Uterus (tissue), 2 donors: ENCODE results near the gene CCNH.

ENCODE experiments used
- CTCF ChIP-seq, 4 experiments: fragments of 200-600 bp in 2 of 4; fragments of 450-650 bp in 2 of 4; sonication (generic) in 2 of 4; IDR thresholded peaks; one replicate each; pipeline ENCODE4 v1.5.1; 2016 to 2019; ENCODE audit warnings: antibody characterized with exemption in 4 of 4, mild to moderate bottlenecking in 2 of 4, moderate library complexity in 1 of 4
- POLR2A ChIP-seq, 2 donors: fragments of 450-650 bp; IDR thresholded peaks; one replicate each; pipeline ENCODE4 v1.6.1; 2016; ENCODE audit warnings: antibody characterized with exemption in 2 of 2, mild to moderate bottlenecking in 1 of 2, moderate library complexity in 1 of 2

- TF ChIP-seq CTCF (IDR thresholded peaks at IDR 0.05) = no peak
- TF ChIP-seq POLR2A (IDR thresholded peaks at IDR 0.05) = no peak
These were observed 65.5 kb downstream of the CCNH start for GRCh38 chr5:87347272-87347671.
